H1 (cell line): Measurements from ENCODE around the gene CXCL10. TPM values are rescaled to one million over a fixed set of nuclear protein-coding genes. Genes with fewer than 3 reads are reported as not detected.

Experiments used
- CTCF ChIA-PET: fragments of 300-600 bp; sonication (Branson Sonifier 250); formaldehyde crosslinking; loops from one replicate; lab custom pipeline; 2021; ENCODE audit not compliant: partially characterized antibody; lab: Charles Lee
- POLR2A ChIA-PET: fragments of 300-600 bp; sonication (Branson Sonifier 250); formaldehyde crosslinking; loops from one replicate; lab custom pipeline; 2021; ENCODE audit warnings: inconsistent platforms; ENCODE audit not compliant: partially characterized antibody; lab: Charles Lee
- DNase-seq, 2 experiments: peaks; one replicate each; pipeline versions ENCODE4 v3.0.0 to v3.0.0-alpha.2; 2010 to 2022; ENCODE audit warnings: low spot score in 2 of 2, low read depth in 1 of 2, mixed read lengths in 1 of 2
- FAIRE-seq: peaks from 2 replicates; lab custom pipeline; 2011; peaks lifted over from hg19 to GRCh38; lab: Jason Lieb, UNC
- H2AFZ ChIP-seq: 2 replicates; pipeline ENCODE4 v1.8.1; 2012; ENCODE audit warnings: low read length, inconsistent platforms
- H2AK5ac ChIP-seq: 2 replicates; pipeline ENCODE4 v1.6.1; 2013; ENCODE audit warnings: low read depth, low read length
- H2BK120ac ChIP-seq: replicated peaks from 2 replicates; pipeline ENCODE3; 2013; ENCODE audit warnings: low read depth, low read length, inconsistent platforms
- H2BK12ac ChIP-seq: 2 replicates; pipeline ENCODE4 v1.6.1; 2013; ENCODE audit warnings: low read depth, low read length
- H2BK15ac ChIP-seq: 2 replicates; pipeline ENCODE4 v1.6.1; 2013; ENCODE audit warnings: low read length
- H2BK20ac ChIP-seq: 2 replicates; pipeline ENCODE4 v1.6.1; 2013; ENCODE audit warnings: low read length
- H2BK5ac ChIP-seq: 2 replicates; pipeline ENCODE4 v1.6.1; 2013; ENCODE audit warnings: low read depth, low read length
- H3K14ac ChIP-seq: 2 replicates; pipeline ENCODE4 v1.6.1; 2013; ENCODE audit warnings: inconsistent platforms; ENCODE audit not compliant: insufficient read length
- H3K18ac ChIP-seq: 2 replicates; pipeline ENCODE4 v1.6.1; 2013; ENCODE audit warnings: low read length; ENCODE audit errors: extremely low read depth
- H3K23ac ChIP-seq: 2 replicates; pipeline ENCODE4 v1.6.1; 2013; ENCODE audit warnings: inconsistent platforms; ENCODE audit not compliant: insufficient read length
- H3K23me2 ChIP-seq: 2 replicates; pipeline ENCODE4 v1.6.1; 2013; ENCODE audit warnings: low read depth, low read length
- H3K27ac ChIP-seq: 2 replicates; pipeline ENCODE4 v1.6.1; 2011; ENCODE audit warnings: low read depth, low read length, inconsistent platforms
- H3K27me3 ChIP-seq, 4 experiments: replicated peaks in 1 of 4; 1 replicate in 1 of 4; 2 replicates in 3 of 4; pipeline versions ENCODE4 v1.6.1 to v1.8.1; 2011 to 2013; ENCODE audit warnings: low read length in 3 of 4, mild to moderate bottlenecking in 3 of 4, inconsistent platforms in 2 of 4, mixed read lengths in 2 of 4, moderate library complexity in 1 of 4; ENCODE audit not compliant: control insufficient read depth in 3 of 4, insufficient read depth in 3 of 4; ENCODE audit errors: extremely low read depth in 1 of 4
- H3K36me3 ChIP-seq, 4 experiments: 2 replicates each; pipeline versions ENCODE4 v1.6.1 to v1.8.1; 2011 to 2013; ENCODE audit warnings: mild to moderate bottlenecking in 4 of 4, low read length in 3 of 4, moderate library complexity in 2 of 4, control low read depth in 1 of 4, inconsistent platforms in 1 of 4; ENCODE audit not compliant: insufficient read depth in 4 of 4, control insufficient read depth in 2 of 4
- H3K4ac ChIP-seq: replicated peaks from 2 replicates; pipeline ENCODE3; 2013; ENCODE audit warnings: low read length, low read depth, mixed read lengths, inconsistent platforms; ENCODE audit not compliant: insufficient read length
- H3K4me1 ChIP-seq, 4 experiments: replicated peaks in 1 of 4; 1 replicate in 1 of 4; 2 replicates in 3 of 4; pipeline versions ENCODE4 v1.6.1 to v1.8.1; 2011 to 2013; ENCODE audit warnings: low read length in 3 of 4, inconsistent platforms in 2 of 4, mixed read lengths in 1 of 4; ENCODE audit not compliant: insufficient read depth in 4 of 4, control insufficient read depth in 3 of 4
- H3K4me2 ChIP-seq, 2 experiments: 2 replicates each; pipeline versions ENCODE4 v1.6.1 to v1.8.1; 2011 to 2013; ENCODE audit warnings: low read depth in 2 of 2, low read length in 2 of 2, control low read depth in 1 of 2, inconsistent platforms in 1 of 2, mild to moderate bottlenecking in 1 of 2; ENCODE audit not compliant: insufficient read depth in 1 of 2
- H3K4me3 ChIP-seq, 4 experiments: fragments of 200-600, 300-600 bp in 1 of 4; sonication (generic), shearing (Covaris generic), sonication (Bioruptor Twin) in 1 of 4; 2 replicates each; pipeline versions ENCODE4 v1.5.1 to v1.8.1; 2011 to 2016; ENCODE audit warnings: low read length in 4 of 4, low read depth in 3 of 4, control low read depth in 2 of 4, inconsistent platforms in 2 of 4, mild to moderate bottlenecking in 2 of 4, mixed read lengths in 1 of 4, moderate library complexity in 1 of 4; ENCODE audit not compliant: insufficient read depth in 2 of 4; ENCODE audit errors: extremely low read depth in 1 of 4
- H3K56ac ChIP-seq: replicated peaks from 2 replicates; pipeline ENCODE3; 2013; ENCODE audit warnings: low read depth, mild to moderate bottlenecking, mixed read lengths, low read length, inconsistent platforms; ENCODE audit not compliant: insufficient read length
- H3K79me1 ChIP-seq: 2 replicates; pipeline ENCODE4 v1.6.1; 2013; ENCODE audit warnings: low read depth, low read length, control low read depth
- H3K79me2 ChIP-seq, 2 experiments: 2 replicates each; pipeline versions ENCODE4 v1.6.1 to v1.8.1; 2012 to 2013; ENCODE audit warnings: low read length in 2 of 2, mild to moderate bottlenecking in 2 of 2, inconsistent platforms in 1 of 2; ENCODE audit not compliant: insufficient read depth in 2 of 2, control insufficient read depth in 1 of 2
- H3K9ac ChIP-seq, 4 experiments: replicated peaks in 1 of 4; 1 replicate in 1 of 4; 2 replicates in 3 of 4; pipeline versions ENCODE4 v1.6.1 to v1.8.1; 2011 to 2013; ENCODE audit warnings: low read depth in 3 of 4, low read length in 3 of 4, control low read depth in 2 of 4, mild to moderate bottlenecking in 2 of 4, moderate library complexity in 2 of 4, inconsistent platforms in 1 of 4; ENCODE audit errors: extremely low read depth in 1 of 4
- H3K9me3 ChIP-seq, 2 experiments: 2 replicates each; pipeline versions ENCODE4 v1.6.1 to v1.8.1; 2012 to 2013; ENCODE audit warnings: mild to moderate bottlenecking in 2 of 2, moderate library complexity in 2 of 2, control low read depth in 1 of 2, inconsistent platforms in 1 of 2, low read depth in 1 of 2, low read length in 1 of 2, mixed read lengths in 1 of 2; ENCODE audit not compliant: insufficient read depth in 2 of 2
- H4K20me1 ChIP-seq, 2 experiments: replicated peaks in 1 of 2; 2 replicates each; pipeline versions ENCODE3 to v1.8.1; 2011 to 2013; ENCODE audit warnings: inconsistent platforms in 2 of 2, low read length in 2 of 2, mild to moderate bottlenecking in 1 of 2; ENCODE audit not compliant: insufficient read depth in 2 of 2, control insufficient read depth in 1 of 2
- H4K5ac ChIP-seq: 2 replicates; pipeline ENCODE4 v1.6.1; 2013; ENCODE audit warnings: low read length, low read depth, mixed read lengths, inconsistent platforms; ENCODE audit not compliant: insufficient read length
- H4K8ac ChIP-seq: 2 replicates; pipeline ENCODE4 v1.8.0; 2013; ENCODE audit warnings: mild to moderate bottlenecking, moderate library complexity, low read length, inconsistent platforms; ENCODE audit not compliant: insufficient read depth; ENCODE audit errors: extremely low read depth
- H4K91ac ChIP-seq: replicated peaks from 2 replicates; pipeline ENCODE3; 2013; ENCODE audit warnings: low read length, mixed read lengths, inconsistent platforms; ENCODE audit not compliant: insufficient read length
- ASH2L ChIP-seq: fragments of 200-600, 300-600 bp; sonication (generic); IDR thresholded peaks from one replicate; pipeline ENCODE4 v1.7.1; 2017; ENCODE audit warnings: low read length
- BCL11A ChIP-seq, 2 experiments: IDR thresholded peaks; one replicate each; pipeline ENCODE4 v1.6.1; 2011; ENCODE audit warnings: low read depth in 2 of 2, low read length in 2 of 2, mild to moderate bottlenecking in 2 of 2
- KDM5A ChIP-seq: fragments of 200-600 bp; IDR thresholded peaks from 2 replicates; pipeline ENCODE4 v1.7.1; 2012; ENCODE audit warnings: mild to moderate bottlenecking, low read length, inconsistent platforms, mixed read lengths
- MAFK ChIP-seq: IDR thresholded peaks from 2 replicates; pipeline ENCODE4 v1.6.1; 2012; ENCODE audit warnings: low read depth, mild to moderate bottlenecking, improper control_type of control experiment, low read length
- RAD21 ChIP-seq, 2 experiments: IDR thresholded peaks in 1 of 2; conservative IDR thresholded peaks in 1 of 2; 2 replicates each; pipeline ENCODE4 v1.6.1; 2011; ENCODE audit warnings: low read depth in 2 of 2, low read length in 2 of 2, improper control_type of control experiment in 1 of 2, inconsistent platforms in 1 of 2, mild to moderate bottlenecking in 1 of 2, moderate library complexity in 1 of 2
- RXRA ChIP-seq: IDR thresholded peaks from 2 replicates; pipeline ENCODE4 v1.6.1; 2011; ENCODE audit warnings: low read depth, mild to moderate bottlenecking, low read length, moderate library complexity; ENCODE audit not compliant: insufficient read depth
- SIRT6 ChIP-seq: IDR thresholded peaks from one replicate; pipeline ENCODE4 v1.7.1; 2012; ENCODE audit warnings: low read length, inconsistent platforms
- SIX5 ChIP-seq: IDR thresholded peaks from 2 replicates; pipeline ENCODE4 v1.6.1; 2011; ENCODE audit warnings: mild to moderate bottlenecking, low read depth, low read length
- TAF7 ChIP-seq: optimal IDR thresholded peaks from 2 replicates; pipeline ENCODE3; 2011; ENCODE audit warnings: low read depth, mild to moderate bottlenecking, inconsistent platforms, low read length, moderate library complexity, borderline replicate concordance
- WGBS, 2 experiments: shearing (Covaris generic) in 1 of 2; methylation state at CpG; one replicate each; pipeline versions ENCODE4 v1.1.6 to v1.1.7; 2013 to 2015; ENCODE audit warnings: low lambda C conversion rate in 2 of 2, mixed read lengths in 2 of 2, inconsistent platforms in 1 of 2, low coverage in 1 of 2, missing lambda C conversion rate in 1 of 2; ENCODE audit not compliant: insufficient replicate concordance in 2 of 2, insufficient coverage in 1 of 2, insufficient read length in 1 of 2; ENCODE audit errors: extremely low coverage in 1 of 2, missing lambda C conversion rate in 1 of 2; 5-methylcytosine and 5-hydroxymethylcytosine counted together
- polyA plus RNA-seq, 7 experiments: library from polyadenylated mRNA; depleted of rRNA in 3 of 7; stranded (reverse) in 5 of 7; unstranded in 2 of 7; fragments of >200 nt in 5 of 7; fragments of 200-250 nt in 2 of 7; gene quantifications; 1 replicate in 5 of 7; 2 replicates in 1 of 7; 4 replicates in 1 of 7; pipeline versions ENCODE4 v1.2.1 to v1.2.3, GENCODE V29; 2011 to 2013; ENCODE audit warnings: missing spikeins in 2 of 7, mixed read lengths in 2 of 7
- total RNA-seq: library from RNA; stranded (reverse); fragmentation: NEBNext Ultra II Directional; extraction: Animal tissue kit (Norgen Biotek cat#: 25700); gene quantifications from 2 replicates; pipeline ENCODE4 v1.2.1, GENCODE V29; 2021

Gene CXCL10
- total and polyA plus RNA-seq, 2 of the 8 experiments (the other 6 are each of a cell fraction or from before 2014, with no cell fraction given), result not detected

DNA sequence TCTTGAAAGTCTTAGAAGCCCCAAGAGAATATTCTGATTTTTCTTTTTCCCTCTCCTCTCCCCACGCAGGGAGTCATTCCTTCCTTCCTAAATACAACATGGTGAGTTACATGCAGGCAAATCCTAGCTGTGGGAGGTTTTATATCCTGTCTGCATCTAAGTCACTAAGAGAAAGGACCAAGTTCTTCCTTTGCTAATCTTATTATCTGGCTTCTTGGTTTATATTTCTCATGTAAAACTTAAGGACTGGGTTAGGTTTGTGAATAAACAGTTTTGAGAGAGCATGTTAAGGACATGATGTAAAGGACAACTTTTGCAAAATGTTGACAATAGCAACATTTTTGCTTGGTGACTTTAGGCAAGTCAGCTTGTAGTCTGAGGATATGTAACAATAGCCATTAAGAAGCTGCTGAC is 10.9 kb downstream of the CXCL10 start:
- no peak overlapping the region for H2BK20ac ChIP-seq
- POLR2A ChIA-PET, result interaction anchor here (0.6 to 1.0 kb wide), 2 partner anchors 50 to 113 kb away, joined by 3 to 4 read pairs; no protein-coding TSS in a partner anchor
- no peak overlapping the region for H3K23ac ChIP-seq
- no peak overlapping the region for H3K14ac ChIP-seq
- peaks cover 0 to 7% (median 3%) of the 10 kb centered on the region in 4 experiments; a peak in 5 of 7 replicates for H3K4me1 ChIP-seq
- H3K23me2 ChIP-seq, result no peaks in the 10 kb centered on the region; the same call in 1 of the 2 replicates
- H4K5ac ChIP-seq, result no peak overlapping the region
- H3K27ac ChIP-seq, result no peak overlapping the region
- DNase-seq (no peak), FAIRE-seq (no peak)
- H2AFZ ChIP-seq, result peak overlapping the region; percentile 90; the same call in 1 of the 2 replicates
- no peaks in the 10 kb centered on the region for H4K20me1 ChIP-seq
- H3K9ac ChIP-seq, result no peak overlapping the region
- H3K4me2 ChIP-seq, result no peak overlapping the region
- H3K4ac ChIP-seq, result no peak overlapping the region
- no peaks in the 10 kb centered on the region for H3K79me2 ChIP-seq
- H3K4me3 ChIP-seq, result no peak overlapping the region
- no peaks in the 10 kb centered on the region for H3K79me1 ChIP-seq
- CTCF ChIA-PET, result interaction anchor here (1.2 to 1.4 kb wide), 2 partner anchors 17 to 55 kb away, joined by 3 read pairs; no protein-coding TSS in a partner anchor
- no peak overlapping the region for H2BK5ac ChIP-seq
- H4K8ac ChIP-seq, result no peak overlapping the region
- H3K56ac ChIP-seq, result no peak overlapping the region
- no peaks in the 10 kb centered on the region for H3K36me3 ChIP-seq
- H2AK5ac ChIP-seq, result no peak overlapping the region
- H3K9me3 ChIP-seq, result no peaks in the 10 kb centered on the region
- H2BK12ac ChIP-seq, result no peak overlapping the region
- 36% methylated on average over 1 of the region's 1 CpG; no CpG with 5 or more reads in 1 of the 2 experiments for WGBS, 2 experiments
- H3K18ac ChIP-seq, result no peak overlapping the region
- H3K27me3 ChIP-seq, result no peaks in the 10 kb centered on the region; a peak in 1 of 7 replicates
- H2BK15ac ChIP-seq, result no peak overlapping the region
- TF ChIP-seq MAFK, result no peak
- TF ChIP-seq RXRA, result no peak
- no peak for TF ChIP-seq ASH2L
- no peak for TF ChIP-seq KDM5A
- TF ChIP-seq TAF7, result no peak
- TF ChIP-seq SIX5, result no peak
- TF ChIP-seq RAD21 (IDR thresholded peaks at IDR 0.05 in 1 of 2, conservative IDR thresholded peaks at IDR 0.05 in 1 of 2; ENCODE audit: low read depth in 2 of 2, low read length in 2 of 2), result no peak
- no peak for TF ChIP-seq BCL11A (IDR thresholded peaks at IDR 0.05; ENCODE audit: low read depth in 2 of 2, low read length in 2 of 2)
- no peak for TF ChIP-seq SIRT6
- TF ChIP-seq, all 59 proteins: peak for 0
- Histone ChIP-seq H2BK120ac (no peak overlapping the region), H4K91ac (no peak overlapping the region)
